Tibial nerve (tissue), 4 donors: ENCODE data around the gene DUSP23. TPM values are rescaled to one million over a fixed set of nuclear protein-coding genes. Genes with fewer than 3 reads are reported as not detected.

Experiments
- DNase-seq, 2 donors: peaks; one replicate each; pipeline ENCODE4 v3.0.0-alpha.2; 2019; ENCODE audit warnings: low spot score in 2 of 2
- H3K27ac ChIP-seq, 4 donors: fragments of 200-600 bp; sonication (generic) in 3 of 4; one replicate each; pipeline ENCODE4 v1.5.1; 2017 to 2019; ENCODE audit warnings: mild to moderate bottlenecking in 1 of 4
- H3K27me3 ChIP-seq, 2 donors: fragments of 200-600 bp; sonication (generic) in 1 of 2; one replicate each; pipeline versions ENCODE4 v1.5.1 to v1.6.0; 2017 to 2019
- H3K36me3 ChIP-seq, 3 donors: fragments of 200-600 bp; sonication (generic); one replicate each; pipeline ENCODE4 v1.5.1; 2018 to 2019
- H3K4me1 ChIP-seq, 4 donors: fragments of 200-600 bp; sonication (generic) in 3 of 4; one replicate each; pipeline ENCODE4 v1.5.1; 2017 to 2019
- H3K4me3 ChIP-seq, 4 donors: fragments of 200-600 bp; sonication (generic) in 3 of 4; one replicate each; pipeline ENCODE4 v1.5.1; 2017 to 2019; ENCODE audit warnings: mild to moderate bottlenecking in 1 of 4, moderate library complexity in 1 of 4
- H3K9me3 ChIP-seq, 4 donors: fragments of 200-600 bp; sonication (generic) in 3 of 4; one replicate each; pipeline ENCODE4 v1.5.1; 2017 to 2019
- EP300 ChIP-seq, 2 donors: sonication (generic); formaldehyde crosslinking; IDR thresholded peaks; one replicate each; pipeline ENCODE4 v1.6.1; 2017; ENCODE audit warnings: antibody characterized with exemption in 2 of 2, mild to moderate bottlenecking in 1 of 2
- POLR2A ChIP-seq, 2 donors: fragments of 450-650 bp; IDR thresholded peaks; one replicate each; pipeline ENCODE4 v1.6.1; 2017; ENCODE audit warnings: antibody characterized with exemption in 2 of 2, mild to moderate bottlenecking in 2 of 2, moderate library complexity in 2 of 2
- WGBS, 2 donors: methylation state at CpG; one replicate each; pipeline ENCODE4 v1.1.5; 2018; 5-methylcytosine and 5-hydroxymethylcytosine counted together
- total RNA-seq, 4 donors: library from RNA; depleted of rRNA; stranded (reverse); fragments of >200 nt; gene quantifications; one replicate each; pipeline ENCODE4 v1.1.0, GENCODE V29; 2016
- TF ChIP-seq, protein P1 (sequence below), 5 experiments: fragments of 200-600 bp in 3 of 5; fragments of 450-650 bp in 2 of 5; sonication (generic) in 3 of 5; IDR thresholded peaks; one replicate each; pipeline ENCODE4 v1.5.1; 2016 to 2019; ENCODE audit warnings: antibody characterized with exemption in 5 of 5, mild to moderate bottlenecking in 3 of 5, moderate library complexity in 2 of 5

Gene DUSP23
- 100 to 1,000 TPM; 114 to 162 (median 123) TPM for total RNA-seq

DNA sequence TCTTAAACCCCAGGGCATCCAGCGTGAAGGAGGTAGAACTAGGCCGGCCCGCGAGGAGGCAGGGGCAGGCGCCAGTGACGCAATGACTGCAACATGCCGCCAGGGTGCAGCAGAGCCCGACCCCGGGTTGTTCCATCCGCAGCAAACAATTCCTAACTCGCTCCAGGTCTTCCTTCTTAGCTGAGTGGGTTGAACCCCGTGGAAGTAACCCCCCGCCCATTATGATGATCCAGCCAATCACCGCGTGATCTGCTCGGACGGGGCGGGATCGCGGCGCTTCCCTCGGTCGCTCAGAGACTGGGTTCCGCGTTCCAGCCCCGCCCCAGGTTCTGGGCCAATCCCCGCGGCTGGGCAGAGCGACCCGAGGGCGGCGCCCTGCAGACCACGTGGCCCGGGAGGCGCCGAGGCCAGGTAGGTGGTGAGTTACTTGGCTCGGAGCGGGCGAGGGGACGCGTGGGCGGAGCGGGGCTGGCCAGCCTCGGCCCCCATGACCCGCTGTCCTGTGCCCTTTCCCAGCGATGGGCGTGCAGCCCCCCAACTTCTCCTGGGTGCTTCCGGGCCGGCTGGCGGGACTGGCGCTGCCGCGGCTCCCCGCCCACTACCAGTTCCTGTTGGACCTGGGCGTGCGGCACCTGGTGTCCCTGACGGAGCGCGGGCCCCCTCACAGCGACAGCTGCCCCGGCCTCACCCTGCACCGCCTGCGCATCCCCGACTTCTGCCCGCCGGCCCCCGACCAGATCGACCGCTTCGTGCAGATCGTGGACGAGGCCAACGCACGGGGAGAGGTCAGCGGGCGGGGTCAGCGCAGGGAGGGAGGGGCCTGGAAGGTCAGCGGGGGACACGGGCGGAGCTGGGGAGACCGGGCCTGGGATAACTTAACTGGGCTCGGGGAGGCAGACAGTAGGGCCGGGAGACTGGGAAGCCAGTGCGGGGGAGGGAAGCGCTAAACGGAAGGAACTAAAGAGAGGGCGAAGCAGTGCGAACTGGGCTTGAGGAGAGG is at the start of gene DUSP23:
DUSP23 (plus strand) TSS at position 380 of the 1,000 bp plus-strand sequence; CDS start at position 519, 139 bp downstream.
- Histone ChIP-seq H3K27me3 (no peaks in the 10 kb centered on the region), H3K4me1 (peaks cover 0 to 23% (median 9%) of the 10 kb centered on the region in 4 donors), H3K36me3 (peaks cover 0 to 11% (median 0%) of the 10 kb centered on the region in 3 donors), H3K4me3 (peak within 1 kb of the TSS; percentile 69 to 91 (median 86)), H3K27ac (peak within 1 kb of the TSS; percentile 75 to 90 (median 81)), H3K9me3 (no peaks in the 10 kb centered on the region)
- 1% methylated on average over 43 to 87 of the region's 88 CpGs for WGBS, 2 donors
- peak; percentile 94 to 96 for DNase-seq
- peak; percentile 48 to 77 for TF ChIP-seq POLR2A (IDR thresholded peaks at IDR 0.05)
- peak; percentile 85 to 93 for TF ChIP-seq EP300 (IDR thresholded peaks at IDR 0.05)
- TF ChIP-seq, protein P1, sequence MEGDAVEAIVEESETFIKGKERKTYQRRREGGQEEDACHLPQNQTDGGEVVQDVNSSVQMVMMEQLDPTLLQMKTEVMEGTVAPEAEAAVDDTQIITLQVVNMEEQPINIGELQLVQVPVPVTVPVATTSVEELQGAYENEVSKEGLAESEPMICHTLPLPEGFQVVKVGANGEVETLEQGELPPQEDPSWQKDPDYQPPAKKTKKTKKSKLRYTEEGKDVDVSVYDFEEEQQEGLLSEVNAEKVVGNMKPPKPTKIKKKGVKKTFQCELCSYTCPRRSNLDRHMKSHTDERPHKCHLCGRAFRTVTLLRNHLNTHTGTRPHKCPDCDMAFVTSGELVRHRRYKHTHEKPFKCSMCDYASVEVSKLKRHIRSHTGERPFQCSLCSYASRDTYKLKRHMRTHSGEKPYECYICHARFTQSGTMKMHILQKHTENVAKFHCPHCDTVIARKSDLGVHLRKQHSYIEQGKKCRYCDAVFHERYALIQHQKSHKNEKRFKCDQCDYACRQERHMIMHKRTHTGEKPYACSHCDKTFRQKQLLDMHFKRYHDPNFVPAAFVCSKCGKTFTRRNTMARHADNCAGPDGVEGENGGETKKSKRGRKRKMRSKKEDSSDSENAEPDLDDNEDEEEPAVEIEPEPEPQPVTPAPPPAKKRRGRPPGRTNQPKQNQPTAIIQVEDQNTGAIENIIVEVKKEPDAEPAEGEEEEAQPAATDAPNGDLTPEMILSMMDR (IDR thresholded peaks at IDR 0.05), result peak; percentile 88 to 98 (median 96)

DNA sequence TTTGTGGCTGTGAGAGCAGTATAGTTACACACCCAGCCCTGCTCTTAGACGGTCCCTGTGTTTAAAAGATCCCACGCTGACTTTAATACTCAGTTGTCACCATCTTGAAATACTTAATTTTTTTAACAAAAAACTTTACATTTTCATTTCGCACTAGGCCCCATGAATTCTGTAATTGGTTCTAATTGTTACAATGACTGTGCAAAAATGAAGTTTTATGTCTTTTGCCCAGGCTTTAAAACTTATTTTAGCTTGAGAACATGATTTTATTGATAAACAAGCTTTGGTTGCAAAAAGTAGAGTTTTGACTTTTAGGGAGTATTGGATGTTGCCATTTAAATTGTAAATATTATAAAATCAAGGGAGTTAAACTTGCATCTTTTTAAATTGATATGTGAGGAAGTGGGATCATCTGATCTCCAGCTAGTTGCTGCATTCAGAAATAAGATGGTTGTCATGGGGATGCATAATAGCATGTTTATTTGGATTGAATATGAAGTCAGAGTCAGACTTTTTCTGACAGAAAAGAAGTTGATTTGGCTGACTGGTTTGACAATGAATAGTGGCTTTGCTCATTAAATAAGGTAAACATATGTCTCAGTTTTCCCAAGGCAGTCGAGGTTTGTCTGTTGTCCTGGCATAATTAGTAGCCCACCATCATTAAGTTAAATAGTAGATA is 43.4 kb upstream of the DUSP23 start:
- no peak overlapping the region for H3K4me3 ChIP-seq
- 61 to 65% methylated on average over 4 of the region's 4 CpGs for WGBS, 2 donors

DNA sequence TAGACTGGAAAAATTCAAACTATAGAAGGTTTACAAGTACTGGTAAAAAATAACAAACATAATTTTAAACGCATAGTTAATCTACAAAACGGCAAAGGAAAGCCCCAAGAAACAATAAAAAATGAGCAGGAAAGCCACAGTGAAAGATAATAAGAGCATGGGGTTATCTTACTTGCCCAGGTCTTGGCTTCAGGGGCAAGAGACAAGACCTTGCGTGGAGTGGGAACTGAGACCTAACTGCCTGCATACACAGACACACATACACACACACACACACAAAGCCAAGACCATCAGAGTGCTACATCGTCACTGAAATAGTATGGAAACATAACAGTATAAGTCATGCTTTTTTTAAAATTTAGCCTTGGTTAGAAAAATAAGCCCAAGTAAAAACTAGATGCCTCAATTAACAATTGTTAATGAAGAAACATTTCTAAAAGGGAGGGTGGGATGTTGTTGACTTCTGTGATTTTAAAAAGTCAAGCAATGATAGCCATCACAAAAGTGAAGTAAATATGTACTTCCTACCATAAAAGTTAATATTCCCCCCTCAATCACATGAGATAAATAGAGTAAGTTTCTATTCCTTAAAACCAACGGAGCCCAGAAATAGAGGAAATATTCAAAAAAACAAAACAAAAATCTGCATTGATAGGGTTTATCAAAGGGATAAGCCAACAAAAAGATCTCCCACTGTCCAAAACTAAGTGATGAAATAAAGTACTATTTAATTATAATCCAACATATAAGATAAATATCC is 36.9 kb upstream of the DUSP23 start:
- WGBS, 2 donors, result 78% methylated on average over 5 of the region's 5 CpGs
- peaks cover 0 to 7% (median 0%) of the 10 kb centered on the region in 4 donors for H3K9me3 ChIP-seq

More for the DNA sequence above, 43.4 kb upstream of the DUSP23 start:
- TF ChIP-seq POLR2A (IDR thresholded peaks at IDR 0.05) (no peak), EP300 (IDR thresholded peaks at IDR 0.05) (no peak)
- TF ChIP-seq, protein P1 (IDR thresholded peaks at IDR 0.05), result no peak
- H3K36me3 ChIP-seq, result no peaks in the 10 kb centered on the region
- H3K27me3 ChIP-seq, result no peaks in the 10 kb centered on the region
- peaks cover 0 to 7% (median 0%) of the 10 kb centered on the region in 4 donors for H3K9me3 ChIP-seq
- H3K4me1 ChIP-seq, result no peaks in the 10 kb centered on the region
- H3K27ac ChIP-seq, result no peak overlapping the region
- DNase-seq, result no peak

DNA sequence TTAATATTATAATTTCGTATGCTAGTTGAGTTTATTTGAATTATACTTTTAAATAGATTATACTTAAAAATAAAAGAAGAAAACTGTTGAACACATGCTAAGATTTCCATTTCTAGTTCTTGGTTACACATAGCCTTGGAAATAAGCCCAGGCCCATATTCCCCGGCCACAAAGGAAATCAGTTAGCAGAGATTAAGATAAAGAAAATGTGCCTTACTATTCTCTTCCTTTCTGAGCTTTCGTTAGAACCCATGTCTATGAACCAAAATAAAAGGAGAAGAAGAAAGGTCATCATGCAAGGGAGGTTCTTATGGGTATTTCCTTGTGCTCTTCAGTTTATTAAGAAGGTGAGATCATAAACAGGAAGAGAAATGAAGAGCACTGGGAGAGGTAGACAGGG is 34.1 kb upstream of the DUSP23 start:
- DNase-seq, result no peak
- Histone ChIP-seq H3K36me3 (no peaks in the 10 kb centered on the region), H3K4me1 (no peaks in the 10 kb centered on the region), H3K4me3 (no peak overlapping the region), H3K9me3 (no peaks in the 10 kb centered on the region), H3K27ac (no peak overlapping the region), H3K27me3 (no peaks in the 10 kb centered on the region)
- WGBS, 2 donors, result 51 to 57% methylated on average over 3 of the region's 3 CpGs
- TF ChIP-seq EP300 (IDR thresholded peaks at IDR 0.05) (no peak), POLR2A (IDR thresholded peaks at IDR 0.05) (no peak)
- TF ChIP-seq, protein P1 (IDR thresholded peaks at IDR 0.05), result no peak

More for the DNA sequence above, 36.9 kb upstream of the DUSP23 start:
- Histone ChIP-seq H3K36me3 (no peaks in the 10 kb centered on the region), H3K4me3 (no peak overlapping the region), H3K27me3 (no peaks in the 10 kb centered on the region), H3K4me1 (no peaks in the 10 kb centered on the region), H3K27ac (no peak overlapping the region)
- no peak for DNase-seq
- TF ChIP-seq EP300 (IDR thresholded peaks at IDR 0.05), result no peak
- TF ChIP-seq, protein P1 (IDR thresholded peaks at IDR 0.05), result no peak
